Retinal pigment epithelial cell (primary cell): Measurements from ENCODE around the gene TRPC4.
A peak's percentile ranks its signal among the peaks of the same experiment; 100 is the strongest.

Experiments
- DNase-seq: peaks from one replicate; pipeline ENCODE4 v3.0.0-alpha.2; 2010; ENCODE audit warnings: low read depth
- H3K4me3 ChIP-seq: 2 replicates; pipeline ENCODE4 v1.5.1; 2011; ENCODE audit warnings: mild to moderate bottlenecking, low read length, control low read depth, moderate library complexity
- CTCF ChIP-seq: conservative IDR thresholded peaks from 2 replicates; pipeline ENCODE4 v1.5.1; 2011; ENCODE audit warnings: low read depth, low read length, control low read depth, inconsistent platforms

The TRPC4 gene

DNA sequence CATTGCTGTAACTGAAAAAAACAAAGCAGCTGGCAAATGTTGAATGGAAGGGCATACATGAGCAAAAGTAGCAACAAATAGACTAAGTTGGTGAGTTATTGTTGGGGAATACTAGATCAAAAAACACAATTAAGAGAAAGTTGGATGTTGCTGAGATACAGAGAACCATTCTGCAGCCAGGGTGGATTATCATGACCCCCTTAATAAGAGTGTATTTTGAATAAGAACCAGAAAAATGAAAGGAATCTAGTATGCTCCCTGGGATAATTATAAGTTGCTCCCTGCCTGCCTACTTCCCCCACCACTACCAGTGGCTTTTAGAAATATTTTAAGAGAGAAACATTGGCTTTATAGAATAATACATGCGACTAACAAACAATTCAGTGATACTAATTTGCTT lies 14.5 kb upstream of the TRPC4 start:
- DNase-seq, result peak; percentile 61
- TF ChIP-seq CTCF, result no peak
- no peak overlapping the region for H3K4me3 ChIP-seq

DNA sequence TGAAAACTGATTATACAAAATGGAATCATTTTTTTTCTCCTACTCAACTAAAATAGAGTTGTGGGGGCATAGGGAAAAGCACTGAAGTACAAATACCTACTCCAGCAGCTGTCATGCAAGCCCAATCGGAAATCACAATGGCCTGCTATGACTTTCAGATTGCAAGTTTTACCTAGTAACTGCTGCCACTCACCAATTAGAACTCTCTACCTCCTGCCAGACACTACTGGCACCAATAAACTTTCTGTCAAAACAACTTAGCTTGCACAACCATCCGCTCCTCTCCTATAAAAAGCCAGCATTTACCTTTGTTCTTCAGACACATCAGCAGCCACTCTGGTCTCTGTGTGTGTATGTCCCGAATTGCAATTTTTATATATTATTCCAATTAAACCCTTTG lies 9.3 kb upstream of the TRPC4 start:
- no peak for DNase-seq
- no peak for TF ChIP-seq CTCF
- no peak overlapping the region for H3K4me3 ChIP-seq

DNA sequence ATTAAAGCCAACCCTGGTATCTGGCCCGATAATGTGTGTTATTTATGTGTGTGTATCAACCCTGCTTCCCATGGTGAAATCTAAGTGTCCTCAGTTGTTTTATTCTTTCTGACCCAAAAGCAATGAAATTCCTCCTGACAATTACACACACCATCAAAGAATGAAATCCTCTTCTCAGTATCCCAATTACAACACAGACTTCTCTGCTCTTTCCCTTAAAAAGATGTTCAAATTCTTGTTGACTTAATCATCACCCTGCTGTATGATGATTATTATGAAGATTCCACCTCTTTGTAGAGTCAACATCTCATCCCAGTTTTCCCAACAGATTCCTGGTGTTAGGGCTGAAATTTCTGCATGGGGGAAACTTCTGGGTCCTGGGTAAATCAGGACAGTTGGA lies 8.9 kb upstream of the TRPC4 start:
- DNase-seq, result no peak

GRCh38 chr13:37870895-37871550 lies 1.5 kb upstream of the TRPC4 start:
- H3K4me3 ChIP-seq, result peak overlapping the region; percentile 90
- peak; percentile 46 for DNase-seq
- no peak for TF ChIP-seq CTCF

More for the DNA sequence above, 8.9 kb upstream of the TRPC4 start:
- no peak for TF ChIP-seq CTCF
- H3K4me3 ChIP-seq, result no peak overlapping the region

DNA sequence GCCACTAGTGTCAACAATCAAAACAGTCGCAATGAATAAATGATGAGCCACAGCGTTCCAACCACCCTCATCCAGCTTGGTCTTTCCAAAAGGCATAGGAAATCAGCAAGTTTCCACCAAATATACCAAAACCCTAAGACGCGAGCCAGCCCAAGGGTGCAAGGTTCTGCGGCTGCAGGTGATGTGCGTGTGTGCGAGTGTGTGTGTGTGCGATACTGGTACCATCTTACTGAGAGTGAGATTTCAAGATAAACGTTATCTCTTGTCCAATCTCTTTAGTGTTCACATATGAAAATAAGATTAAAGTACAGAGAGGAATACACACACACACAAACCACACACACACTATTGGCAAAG lies 895 bp upstream of the TRPC4 start:
- no peak for TF ChIP-seq CTCF
- peak overlapping the region; percentile 90 for H3K4me3 ChIP-seq
- no peak for DNase-seq

DNA sequence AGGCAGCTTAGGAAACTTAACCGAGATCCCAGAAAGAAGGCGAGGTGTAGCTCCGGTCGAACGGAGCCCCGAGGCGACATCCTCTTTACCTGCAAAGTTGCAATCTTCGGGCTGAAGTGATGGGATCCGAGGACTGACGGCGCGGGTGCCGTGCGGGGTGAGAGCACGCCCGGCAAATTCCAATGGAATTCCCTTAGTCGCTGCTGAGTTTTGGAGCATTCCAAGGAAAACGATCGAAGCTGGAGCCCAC lies 141 bp downstream of the TRPC4 start:
- H3K4me3 ChIP-seq, result peak overlapping the region; percentile 90
- TF ChIP-seq CTCF, result no peak

DNA sequence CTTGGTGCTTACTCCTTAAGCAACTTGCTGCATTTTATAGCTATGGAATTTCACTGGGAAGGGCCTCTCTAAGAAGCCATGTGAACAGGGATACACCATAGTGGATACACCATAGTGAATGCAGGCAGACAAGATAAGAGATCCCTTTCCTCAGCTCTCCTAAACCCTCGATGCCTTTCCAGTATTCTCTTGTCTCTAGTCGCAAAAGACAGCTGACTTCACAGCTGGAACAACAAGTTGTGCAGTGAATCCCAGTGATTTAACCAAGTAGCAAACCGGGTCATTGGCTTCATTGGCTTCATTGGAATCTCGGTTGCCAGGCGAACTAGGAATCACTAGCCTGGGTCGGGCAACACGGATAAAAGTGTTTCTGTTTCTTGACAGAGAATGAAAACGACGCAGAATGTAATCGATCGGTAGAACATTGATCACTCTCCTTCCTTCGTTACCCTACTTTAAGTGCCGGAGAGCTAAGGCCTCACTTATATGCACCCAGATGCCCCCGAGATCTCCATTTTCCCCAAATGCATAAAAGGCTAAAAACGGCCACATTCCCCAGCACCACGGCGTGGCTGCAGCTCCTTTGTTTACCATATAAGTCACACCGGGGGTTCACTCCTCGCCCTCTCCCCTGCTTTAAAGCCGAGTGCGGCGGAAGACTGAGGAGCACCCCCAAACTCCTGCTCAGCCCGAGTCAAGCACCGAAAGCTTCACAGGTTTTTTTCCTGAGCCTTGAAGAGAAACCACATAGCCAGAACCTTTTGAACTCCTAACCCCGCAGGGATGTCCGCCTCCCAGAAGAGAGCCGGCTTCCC lies 674 bp downstream of the TRPC4 start:
- peak overlapping the region; percentile 90 for H3K4me3 ChIP-seq
- TF ChIP-seq CTCF, result no peak
- DNase-seq, result peak; percentile 26

More for the DNA sequence above, 141 bp downstream of the TRPC4 start:
- DNase-seq, result no peak
